GM12872 (cell line): ENCODE measurements around the gene CBFA2T3.

Experiments
- CTCF ChIP-seq: IDR thresholded peaks from 3 replicates; pipeline ENCODE4 v1.5.1; 2011; ENCODE audit warnings: low read depth, mild to moderate bottlenecking, low read length, moderate library complexity; ENCODE audit not compliant: insufficient read depth

Gene CBFA2T3

DNA sequence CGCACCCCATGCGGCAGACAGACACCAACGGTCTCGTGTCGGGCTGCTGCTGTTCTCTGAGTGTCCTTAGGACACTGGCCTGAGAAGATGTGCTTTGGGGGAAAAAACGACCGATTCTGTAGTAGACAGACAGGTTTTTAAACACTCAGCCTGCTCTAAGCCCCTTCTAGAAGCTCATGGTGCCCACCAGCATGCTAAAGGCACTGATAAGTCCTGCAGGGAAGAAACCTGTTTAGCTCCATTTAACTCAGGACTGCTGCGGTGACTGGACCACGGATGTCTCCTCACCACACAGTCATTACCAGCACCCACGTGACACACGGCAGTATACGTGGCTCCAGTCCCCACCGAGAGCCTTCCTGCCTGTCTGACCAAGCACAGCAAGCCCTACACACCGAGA, 146.2 kb downstream of the CBFA2T3 start:
- no peak for TF ChIP-seq CTCF

DNA sequence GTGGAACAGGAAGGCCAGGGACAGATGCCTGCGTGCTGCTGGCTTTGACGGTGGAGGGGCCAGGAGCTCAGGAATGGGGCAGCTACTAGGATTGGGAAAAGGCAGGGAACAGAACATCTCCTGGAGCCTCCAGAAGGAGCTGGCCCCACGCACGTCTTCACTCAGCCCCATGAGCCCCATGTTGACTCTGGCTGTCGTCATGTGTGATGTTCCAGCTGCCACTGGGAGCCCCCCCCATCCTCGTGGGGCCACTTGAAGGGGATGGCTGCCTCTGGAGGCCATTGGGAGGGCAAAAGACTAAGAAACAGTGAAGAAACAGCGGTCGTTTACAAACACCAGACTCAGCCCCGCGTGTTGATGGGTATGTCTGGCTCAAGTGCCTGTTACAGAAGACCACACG, 146.7 kb downstream of the CBFA2T3 start:
- TF ChIP-seq CTCF = no peak

GRCh38 chr16:88828711-88829110, 148.3 kb downstream of the CBFA2T3 start:
- TF ChIP-seq CTCF = no peak

GRCh38 chr16:88827727-88828126, 149.3 kb downstream of the CBFA2T3 start:
- TF ChIP-seq CTCF = no peak

GRCh38 chr16:88826070-88826840, 150.8 kb downstream of the CBFA2T3 start:
- TF ChIP-seq CTCF = no peak

- TF ChIP-seq CTCF = no peak
Measured at GRCh38 chr16:88825146-88825545, 151.9 kb downstream of the CBFA2T3 start.
